ENCODE data around the gene ZYG11A. TPM values are rescaled to one million over a fixed set of nuclear protein-coding genes. Genes with fewer than 3 reads are reported as not detected.

The ZYG11A gene
- total RNA-seq = 0.31 TPM

DNA sequence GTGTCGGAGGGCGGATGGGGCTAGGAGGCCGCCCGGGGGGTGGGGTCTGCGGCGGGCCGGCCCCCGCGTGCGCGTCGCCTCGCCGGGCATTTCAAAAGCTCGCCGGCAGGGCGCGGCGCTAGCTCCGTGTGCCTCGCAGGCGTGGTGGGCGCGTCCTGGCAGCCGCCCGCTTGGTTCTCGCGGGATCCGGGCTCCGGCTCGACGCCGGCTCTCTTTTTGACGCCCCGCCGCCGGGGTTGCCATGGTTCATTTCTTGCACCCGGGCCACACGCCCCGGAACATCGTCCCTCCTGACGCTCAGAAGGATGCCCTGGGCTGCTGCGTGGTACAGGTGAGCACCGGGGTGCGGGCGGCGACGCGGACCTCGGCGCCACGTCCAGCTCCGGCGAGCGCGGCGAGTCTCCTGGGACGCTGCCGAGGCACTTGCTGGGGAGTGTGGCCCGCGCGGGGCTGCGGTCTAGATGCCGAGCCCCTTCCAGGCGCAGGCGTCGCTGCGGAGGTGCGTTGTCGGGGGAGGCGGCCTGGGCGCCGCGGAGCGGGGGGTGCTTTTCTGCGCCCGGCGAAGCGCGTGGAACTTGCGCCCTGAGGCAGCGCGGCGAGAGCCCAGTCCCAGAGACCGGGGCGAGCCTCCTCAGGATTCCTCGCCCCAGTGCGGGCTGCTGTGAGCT lies at the start of gene ZYG11A:
ZYG11A (plus strand) TSS at position 118 of the 668 bp plus-strand sequence; CDS start at position 242, 124 bp downstream.

DNA sequence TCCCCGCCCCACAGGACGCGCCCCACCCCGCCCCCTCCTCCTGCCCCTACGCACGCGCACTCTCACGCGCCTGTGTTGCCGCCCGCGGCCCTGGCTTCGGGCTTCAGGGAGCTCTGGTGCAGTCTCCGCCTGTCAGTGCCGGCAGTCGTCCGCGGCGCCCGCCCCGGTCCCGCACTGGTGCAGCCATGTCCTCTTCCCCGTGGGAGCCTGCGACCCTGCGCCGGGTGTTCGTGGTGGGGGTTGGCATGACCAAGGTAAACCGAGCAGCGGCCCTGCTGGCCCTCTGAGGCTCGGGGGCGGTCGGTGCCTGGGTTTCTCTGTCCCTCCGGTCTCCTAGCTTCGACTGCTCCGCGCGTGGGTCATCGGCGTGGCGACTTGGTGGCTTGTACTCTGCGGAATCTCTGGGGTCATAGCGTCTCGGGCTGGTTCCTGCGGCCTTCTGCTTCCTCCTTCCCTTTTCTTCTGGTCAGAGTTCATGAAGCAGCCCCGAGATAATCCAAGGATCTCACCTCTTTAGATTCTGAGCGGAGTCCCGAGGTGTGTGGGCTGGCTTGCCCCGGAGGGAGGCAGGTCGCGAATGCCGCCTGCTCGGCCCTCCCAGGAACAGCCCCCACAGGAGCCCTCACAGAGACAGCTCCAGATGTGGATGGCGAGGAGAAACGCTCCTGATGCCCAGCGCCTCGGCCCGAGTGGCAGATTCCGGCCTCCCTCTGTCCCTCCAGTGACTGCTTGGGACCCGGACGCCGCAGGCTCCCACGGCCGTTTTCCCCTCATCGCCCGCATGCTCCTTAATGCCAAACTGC lies 84.9 kb downstream of the ZYG11A start, which contains the start of gene SCP2:
SCP2 (plus strand) TSS at position 65 of the 803 bp plus-strand sequence; CDS start at position 186, 121 bp downstream.

Small RNAs within 50 kb of the gene (small RNA-seq; reads per million reads assigned to genes)
- gene AC099677.1 (ENCODE audit: low replicate concordance) (not detected), gene AC099677.2 (ENCODE audit: low replicate concordance) (not detected), gene MIR1273F (ENCODE audit: low replicate concordance) (not detected), gene MIR1273G (ENCODE audit: low replicate concordance) (not detected), gene MIR5095 (ENCODE audit: low replicate concordance) (not detected), gene RNU6-969P (ENCODE audit: low replicate concordance) (not detected)

Other genes with a start within 250 kb of the ZYG11A start
- 24.7 TPM for gene GPX7, start 240.4 kb upstream of the ZYG11A start, total RNA-seq
- not detected for gene SHISAL2A, start 209.6 kb upstream of the ZYG11A start, total RNA-seq
- 20.7 TPM for gene COA7, start 144.4 kb upstream of the ZYG11A start, total RNA-seq
- gene ZYG11B, start 116.3 kb upstream of the ZYG11A start, total RNA-seq = 129 TPM
- 13.8 TPM for gene ECHDC2, start 79.0 kb downstream of the ZYG11A start, total RNA-seq
- 48.5 TPM for gene SCP2, start 84.5 kb downstream of the ZYG11A start, total RNA-seq
- gene PODN, start 219.5 kb downstream of the ZYG11A start, total RNA-seq = 0.94 TPM